OCI-LY7 (cell line): ENCODE results near the gene FRMD3. TPM values are rescaled to one million over a fixed set of nuclear protein-coding genes. Genes with fewer than 3 reads are reported as not detected.

Source experiments
- BruUV-seq: library from RNA; stranded (reverse); fragments of 400-500 nt; replicated peaks from 2 replicates; lab custom pipeline; 2021; lab: Mats Ljungman, UMichigan
- CTCF ChIA-PET: fragments of 300-600 bp; sonication (Branson Sonifier 250); formaldehyde crosslinking; loops from one replicate; lab custom pipeline; 2022; ENCODE audit warnings: antibody characterized with exemption; ENCODE audit not compliant: unreplicated experiment; lab: Charles Lee
- POLR2A ChIA-PET: fragments of 300-600 bp; sonication (Branson Sonifier 250); formaldehyde crosslinking; loops from one replicate; lab custom pipeline; 2022; ENCODE audit warnings: antibody characterized with exemption; lab: Charles Lee
- DNase-seq: peaks from one replicate; pipeline ENCODE4 v3.0.0-alpha.2; 2015; ENCODE audit warnings: low spot score
- H2AFZ ChIP-seq: fragments of 200-600 bp; sonication (generic), shearing (Covaris generic); 2 replicates; pipeline ENCODE4 v1.6.1; 2014; ENCODE audit warnings: mild to moderate bottlenecking, antibody characterized with exemption, low read length, moderate library complexity
- H3K27ac ChIP-seq: fragments of 200-600 bp; sonication (generic); 2 replicates; pipeline ENCODE4 v1.5.1; 2014; ENCODE audit warnings: mixed run types, low read depth, mild to moderate bottlenecking, moderate library complexity, low read length, inconsistent platforms; ENCODE audit not compliant: poor library complexity, severe bottlenecking
- H3K36me3 ChIP-seq: fragments of 200-600 bp; sonication (generic); 2 replicates; pipeline ENCODE4 v1.6.1; 2014; ENCODE audit warnings: mild to moderate bottlenecking, antibody characterized with exemption, low read length, moderate library complexity, mixed read lengths; ENCODE audit not compliant: insufficient read depth
- H3K4me1 ChIP-seq: fragments of 200-600 bp; sonication (generic); 2 replicates; pipeline ENCODE4 v1.5.1; 2014; ENCODE audit warnings: mild to moderate bottlenecking, low read length; ENCODE audit not compliant: insufficient read depth, poor library complexity, severe bottlenecking
- H3K4me2 ChIP-seq: fragments of 200-600 bp; sonication (generic); 2 replicates; pipeline ENCODE4 v1.6.1; 2014; ENCODE audit warnings: mild to moderate bottlenecking, low read length
- H3K4me3 ChIP-seq: fragments of 200-600 bp; sonication (generic); 2 replicates; pipeline ENCODE4 v1.5.1; 2014; ENCODE audit warnings: mild to moderate bottlenecking, low read depth, low read length; ENCODE audit not compliant: poor library complexity, severe bottlenecking
- H3K79me2 ChIP-seq: fragments of 200-600 bp; sonication (generic); 2 replicates; pipeline ENCODE4 v1.6.1; 2016; ENCODE audit warnings: low read depth, mild to moderate bottlenecking, low read length, moderate library complexity, mixed read lengths; ENCODE audit not compliant: insufficient read depth
- H3K9me2 ChIP-seq: fragments of 200-600 bp; sonication (generic); 2 replicates; pipeline ENCODE4 v1.6.1; 2016; ENCODE audit warnings: mild to moderate bottlenecking, low read length, mixed read lengths; ENCODE audit not compliant: insufficient read depth
- H3K9me3 ChIP-seq: fragments of 200-600 bp; sonication (generic); 2 replicates; pipeline ENCODE4 v1.6.1; 2014; ENCODE audit warnings: mild to moderate bottlenecking, mixed run types, low read length, mixed read lengths
- H4K20me1 ChIP-seq: fragments of 200-600 bp; sonication (generic); 2 replicates; pipeline ENCODE4 v1.6.1; 2014; ENCODE audit warnings: mild to moderate bottlenecking, antibody characterized with exemption, low read length, moderate library complexity, mixed read lengths; ENCODE audit not compliant: insufficient read depth
- EZH2phosphoT487 ChIP-seq: fragments of 200-600 bp; sonication (generic); IDR thresholded peaks from 2 replicates; pipeline ENCODE4 v1.6.1; 2018; ENCODE audit warnings: low read depth, borderline replicate concordance, mild to moderate bottlenecking, mixed run types, antibody characterized with exemption, low read length, moderate library complexity, mixed read lengths
- intact Hi-C: fragments of 100-400 bp; cut with micrococcal nuclease; formaldehyde crosslinking; loops from one replicate; pipeline ENCODE4 v1.10.0; 2022; ENCODE audit not compliant: unreplicated experiment
- total RNA-seq, 2 experiments: library from RNA; depleted of rRNA in 1 of 2; stranded (reverse); fragments of >200 nt in 1 of 2; shearing (Covaris generic) in 1 of 2; gene quantifications; 2 replicates each; pipeline ENCODE4 v1.2.3, GENCODE V29; 2014 to 2022
- TF ChIP-seq, protein P1 (sequence below): fragments of 200-600 bp; sonication (generic); conservative IDR thresholded peaks from 2 replicates; pipeline ENCODE4 v1.5.1; 2014; ENCODE audit warnings: mild to moderate bottlenecking, antibody characterized with exemption, low read length, moderate library complexity, mixed read lengths

Gene FRMD3
- total RNA-seq, 2 experiments from 2014 or later, result 0.48 to 1.4 TPM

DNA sequence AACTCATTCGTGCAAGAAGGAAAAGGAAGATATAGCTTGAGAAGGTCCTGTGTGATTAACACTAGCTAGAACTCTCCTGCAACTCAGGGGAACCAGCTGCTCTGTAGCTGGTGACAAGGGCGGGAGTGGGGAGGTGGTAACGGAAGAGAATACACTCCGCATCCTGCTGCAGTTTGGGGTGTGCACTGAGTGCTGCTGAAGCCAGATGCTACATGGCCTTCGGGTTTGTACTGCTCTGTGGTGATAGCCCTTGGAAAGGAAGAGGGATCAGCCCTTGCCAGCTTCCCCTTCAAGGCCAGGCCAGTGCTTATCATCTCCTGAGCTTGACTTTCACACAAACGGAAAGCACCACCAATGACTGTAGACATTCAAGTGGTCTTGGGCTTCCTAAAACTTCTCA lies 34.3 kb downstream of the FRMD3 start:
- CTCF ChIA-PET, result no interaction called here
- POLR2A ChIA-PET, result interaction anchor here (0.9 kb wide), 1 partner anchor 11 kb away, joined by 4 read pairs; no protein-coding TSS in a partner anchor
- Histone ChIP-seq H2AFZ (no peak overlapping the region), H3K27ac (no peak overlapping the region), H3K36me3 (no peaks in the 10 kb centered on the region), H3K9me2 (no peaks in the 10 kb centered on the region), H3K4me1 (no peaks in the 10 kb centered on the region), H4K20me1 (no peaks in the 10 kb centered on the region), H3K9me3 (no peaks in the 10 kb centered on the region), H3K4me3 (no peak overlapping the region), H3K4me2 (no peak overlapping the region), H3K79me2 (no peaks in the 10 kb centered on the region)
- intact Hi-C loops, result no loop called here
- no peak for DNase-seq
- BruUV-seq, result no TSS peak
- TF ChIP-seq, protein P1, sequence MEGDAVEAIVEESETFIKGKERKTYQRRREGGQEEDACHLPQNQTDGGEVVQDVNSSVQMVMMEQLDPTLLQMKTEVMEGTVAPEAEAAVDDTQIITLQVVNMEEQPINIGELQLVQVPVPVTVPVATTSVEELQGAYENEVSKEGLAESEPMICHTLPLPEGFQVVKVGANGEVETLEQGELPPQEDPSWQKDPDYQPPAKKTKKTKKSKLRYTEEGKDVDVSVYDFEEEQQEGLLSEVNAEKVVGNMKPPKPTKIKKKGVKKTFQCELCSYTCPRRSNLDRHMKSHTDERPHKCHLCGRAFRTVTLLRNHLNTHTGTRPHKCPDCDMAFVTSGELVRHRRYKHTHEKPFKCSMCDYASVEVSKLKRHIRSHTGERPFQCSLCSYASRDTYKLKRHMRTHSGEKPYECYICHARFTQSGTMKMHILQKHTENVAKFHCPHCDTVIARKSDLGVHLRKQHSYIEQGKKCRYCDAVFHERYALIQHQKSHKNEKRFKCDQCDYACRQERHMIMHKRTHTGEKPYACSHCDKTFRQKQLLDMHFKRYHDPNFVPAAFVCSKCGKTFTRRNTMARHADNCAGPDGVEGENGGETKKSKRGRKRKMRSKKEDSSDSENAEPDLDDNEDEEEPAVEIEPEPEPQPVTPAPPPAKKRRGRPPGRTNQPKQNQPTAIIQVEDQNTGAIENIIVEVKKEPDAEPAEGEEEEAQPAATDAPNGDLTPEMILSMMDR, result no peak
- no peak for TF ChIP-seq EZH2phosphoT487

DNA sequence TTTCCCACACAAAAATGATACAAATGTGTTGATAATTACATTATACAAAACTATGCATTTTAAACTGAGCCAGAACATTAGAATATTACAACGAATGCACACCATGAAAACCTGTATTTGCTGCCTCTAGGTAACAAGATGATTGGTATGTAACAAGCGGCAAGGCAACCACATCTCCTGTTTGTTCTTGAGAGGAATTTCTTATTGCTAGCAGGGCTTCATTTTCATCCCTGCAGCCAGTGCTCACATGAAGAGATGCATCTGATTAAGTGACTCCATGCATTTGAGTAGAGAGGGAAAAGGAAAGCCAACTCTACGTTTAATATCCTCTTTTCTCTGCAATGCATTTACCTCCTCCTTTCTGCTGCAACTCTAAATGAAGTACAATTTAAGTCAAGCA lies 36.6 kb downstream of the FRMD3 start:
- no peaks in the 10 kb centered on the region for H3K9me2 ChIP-seq
- CTCF ChIA-PET, result no interaction called here
- intact Hi-C loops, result no loop called here

DNA sequence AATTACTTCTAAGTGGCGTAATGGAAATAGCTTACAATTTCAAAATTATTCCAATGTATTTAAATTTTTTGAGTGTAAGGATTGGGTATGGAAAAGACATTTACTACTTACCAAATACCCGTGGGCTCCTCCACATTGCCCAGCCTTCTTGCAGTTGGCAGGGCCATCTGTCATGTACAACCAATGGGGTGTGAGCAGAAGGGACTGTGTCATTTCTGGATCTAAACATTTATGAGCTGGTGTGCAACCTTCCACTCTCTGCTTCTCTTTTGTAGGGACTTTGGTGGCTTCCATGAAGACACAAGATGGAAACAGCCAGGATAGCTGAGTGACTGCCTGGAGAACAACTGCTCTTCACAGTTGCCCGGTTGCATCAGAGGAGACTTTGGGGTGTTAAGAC lies 40.8 kb downstream of the FRMD3 start:
- CTCF ChIA-PET, result no interaction called here

More for the DNA sequence above, 36.6 kb downstream of the FRMD3 start:
- Histone ChIP-seq H3K4me2 (no peak overlapping the region), H3K4me1 (no peaks in the 10 kb centered on the region), H3K27ac (no peak overlapping the region), H3K4me3 (no peak overlapping the region), H2AFZ (no peak overlapping the region), H3K36me3 (no peaks in the 10 kb centered on the region), H3K79me2 (no peaks in the 10 kb centered on the region), H3K9me3 (no peaks in the 10 kb centered on the region), H4K20me1 (no peaks in the 10 kb centered on the region)
- BruUV-seq, result no TSS peak
- no peak for DNase-seq
- POLR2A ChIA-PET, result no interaction called here
- TF ChIP-seq, protein P1, result no peak
- no peak for TF ChIP-seq EZH2phosphoT487

More for the DNA sequence above, 40.8 kb downstream of the FRMD3 start:
- no peaks in the 10 kb centered on the region for H3K4me1 ChIP-seq
- no peaks in the 10 kb centered on the region for H3K36me3 ChIP-seq
- TF ChIP-seq, protein P1, result no peak
- no peak for TF ChIP-seq EZH2phosphoT487
- DNase-seq, result no peak
- no peaks in the 10 kb centered on the region for H4K20me1 ChIP-seq
- no peak overlapping the region for H3K4me2 ChIP-seq
- no peaks in the 10 kb centered on the region for H3K9me3 ChIP-seq
- intact Hi-C loops, result no loop called here
- H3K27ac ChIP-seq, result no peak overlapping the region
- no peaks in the 10 kb centered on the region for H3K79me2 ChIP-seq
- BruUV-seq, result no TSS peak
- no peak overlapping the region for H3K4me3 ChIP-seq
- no peaks in the 10 kb centered on the region for H3K9me2 ChIP-seq
- POLR2A ChIA-PET, result interaction anchor here (0.6 to 1.9 kb wide), 3 partner anchors 9 to 1507 kb away, joined by 4 to 6 read pairs (median 4); no protein-coding TSS in a partner anchor
- H2AFZ ChIP-seq, result no peak overlapping the region
